ENCODE data around the gene SSBP3.

SSBP3 gene

DNA sequence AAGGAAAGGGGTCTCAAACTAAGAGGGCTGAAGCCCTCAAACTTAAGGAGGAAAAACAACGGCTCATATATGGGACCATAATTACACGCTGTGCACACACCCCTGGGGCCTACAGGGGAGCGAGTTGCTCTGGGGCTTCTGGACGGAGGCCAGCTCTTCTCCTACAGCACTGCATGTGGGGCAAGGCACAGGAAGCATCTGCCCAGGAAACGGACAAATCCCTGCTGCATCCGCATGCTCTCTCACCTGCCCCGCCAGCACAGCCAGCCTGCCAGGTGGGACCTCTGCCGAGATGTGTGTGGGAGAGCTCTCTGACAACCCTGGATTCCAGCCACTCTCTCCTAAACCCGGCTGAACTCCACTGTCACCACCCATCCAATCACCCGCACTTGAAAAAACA lies 152.1 kb downstream of the SSBP3 start:
- TF ChIP-seq, protein P1, sequence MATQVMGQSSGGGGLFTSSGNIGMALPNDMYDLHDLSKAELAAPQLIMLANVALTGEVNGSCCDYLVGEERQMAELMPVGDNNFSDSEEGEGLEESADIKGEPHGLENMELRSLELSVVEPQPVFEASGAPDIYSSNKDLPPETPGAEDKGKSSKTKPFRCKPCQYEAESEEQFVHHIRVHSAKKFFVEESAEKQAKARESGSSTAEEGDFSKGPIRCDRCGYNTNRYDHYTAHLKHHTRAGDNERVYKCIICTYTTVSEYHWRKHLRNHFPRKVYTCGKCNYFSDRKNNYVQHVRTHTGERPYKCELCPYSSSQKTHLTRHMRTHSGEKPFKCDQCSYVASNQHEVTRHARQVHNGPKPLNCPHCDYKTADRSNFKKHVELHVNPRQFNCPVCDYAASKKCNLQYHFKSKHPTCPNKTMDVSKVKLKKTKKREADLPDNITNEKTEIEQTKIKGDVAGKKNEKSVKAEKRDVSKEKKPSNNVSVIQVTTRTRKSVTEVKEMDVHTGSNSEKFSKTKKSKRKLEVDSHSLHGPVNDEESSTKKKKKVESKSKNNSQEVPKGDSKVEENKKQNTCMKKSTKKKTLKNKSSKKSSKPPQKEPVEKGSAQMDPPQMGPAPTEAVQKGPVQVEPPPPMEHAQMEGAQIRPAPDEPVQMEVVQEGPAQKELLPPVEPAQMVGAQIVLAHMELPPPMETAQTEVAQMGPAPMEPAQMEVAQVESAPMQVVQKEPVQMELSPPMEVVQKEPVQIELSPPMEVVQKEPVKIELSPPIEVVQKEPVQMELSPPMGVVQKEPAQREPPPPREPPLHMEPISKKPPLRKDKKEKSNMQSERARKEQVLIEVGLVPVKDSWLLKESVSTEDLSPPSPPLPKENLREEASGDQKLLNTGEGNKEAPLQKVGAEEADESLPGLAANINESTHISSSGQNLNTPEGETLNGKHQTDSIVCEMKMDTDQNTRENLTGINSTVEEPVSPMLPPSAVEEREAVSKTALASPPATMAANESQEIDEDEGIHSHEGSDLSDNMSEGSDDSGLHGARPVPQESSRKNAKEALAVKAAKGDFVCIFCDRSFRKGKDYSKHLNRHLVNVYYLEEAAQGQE (IDR thresholded peaks at IDR 0.05; ENCODE audit: insufficient read depth in 1 of 2, low read depth in 2 of 2, low read length in 2 of 2): no peak
- TF ChIP-seq POLR2AphosphoS5 (IDR thresholded peaks at IDR 0.05; ENCODE audit: low read depth, low read length): no peak
- no peak for TF ChIP-seq TAF1 (IDR thresholded peaks at IDR 0.05; ENCODE audit: borderline replicate concordance, insufficient read depth, low read length)
- no peak for TF ChIP-seq SIN3A (IDR thresholded peaks at IDR 0.05; ENCODE audit: borderline replicate concordance, insufficient read depth, low read length)
- no peak for TF ChIP-seq FOXP2 (optimal IDR thresholded peaks at IDR 0.05; ENCODE audit: borderline replicate concordance, extremely low read depth, extremely low read length, insufficient read depth)

DNA sequence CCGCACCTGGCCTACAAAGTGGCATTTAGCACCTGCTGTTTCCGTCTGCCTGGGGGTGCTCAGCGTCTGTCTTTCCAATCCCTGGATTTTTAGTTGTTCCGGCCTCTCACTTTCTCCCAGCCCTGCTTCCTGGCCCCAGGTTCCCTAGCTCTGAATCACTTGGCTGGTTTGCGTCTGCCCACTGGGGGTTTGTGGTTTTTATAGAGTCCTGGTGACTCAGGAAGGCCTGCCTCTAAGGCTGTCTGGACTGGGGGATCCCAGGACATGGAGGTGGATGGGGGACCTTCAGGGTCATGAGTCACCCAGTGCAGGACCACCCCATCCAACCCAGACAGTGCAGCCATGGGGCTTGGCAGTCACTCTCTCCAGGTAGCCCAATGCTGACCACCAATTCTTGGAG lies 152.7 kb downstream of the SSBP3 start:
- TF ChIP-seq TAF1 (IDR thresholded peaks at IDR 0.05; ENCODE audit: borderline replicate concordance, insufficient read depth, low read length) (no peak), SIN3A (IDR thresholded peaks at IDR 0.05; ENCODE audit: borderline replicate concordance, insufficient read depth, low read length) (no peak), POLR2AphosphoS5 (IDR thresholded peaks at IDR 0.05; ENCODE audit: low read depth, low read length) (no peak), FOXP2 (optimal IDR thresholded peaks at IDR 0.05; ENCODE audit: borderline replicate concordance, extremely low read depth, extremely low read length, insufficient read depth) (no peak)
- TF ChIP-seq, protein P1 (IDR thresholded peaks at IDR 0.05; ENCODE audit: insufficient read depth in 1 of 2, low read depth in 2 of 2, low read length in 2 of 2): no peak

GRCh38 chr1:54252371-54252936 lies 153.7 kb downstream of the SSBP3 start:
- TF ChIP-seq SIN3A (IDR thresholded peaks at IDR 0.05; ENCODE audit: borderline replicate concordance, insufficient read depth, low read length): no peak
- no peak for TF ChIP-seq FOXP2 (optimal IDR thresholded peaks at IDR 0.05; ENCODE audit: borderline replicate concordance, extremely low read depth, extremely low read length, insufficient read depth)
- no peak for TF ChIP-seq TAF1 (IDR thresholded peaks at IDR 0.05; ENCODE audit: borderline replicate concordance, insufficient read depth, low read length)
- no peak for TF ChIP-seq POLR2AphosphoS5 (IDR thresholded peaks at IDR 0.05; ENCODE audit: low read depth, low read length)
- TF ChIP-seq, protein P1 (IDR thresholded peaks at IDR 0.05; ENCODE audit: insufficient read depth in 1 of 2, low read depth in 2 of 2, low read length in 2 of 2): no peak

DNA sequence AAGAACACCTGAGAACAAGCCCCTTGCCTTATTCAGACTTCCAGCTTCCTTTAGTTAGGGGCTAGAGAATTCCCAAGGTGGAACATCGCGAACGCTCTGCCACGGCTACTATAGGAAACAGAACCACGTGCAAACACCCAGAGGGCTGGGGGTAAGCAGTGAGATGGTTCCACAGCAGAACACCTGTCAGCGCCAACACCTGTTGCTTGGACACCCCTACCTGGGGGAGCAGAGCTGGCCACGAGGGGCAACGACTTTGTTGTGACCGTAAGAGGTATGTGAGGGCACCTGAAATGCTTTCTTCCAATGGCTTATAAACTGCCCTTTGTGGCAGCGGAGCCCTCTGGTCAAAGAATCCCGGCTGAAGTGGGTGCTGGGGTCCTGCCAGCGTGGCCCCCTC lies 155.5 kb downstream of the SSBP3 start:
- TF ChIP-seq TAF1 (IDR thresholded peaks at IDR 0.05; ENCODE audit: borderline replicate concordance, insufficient read depth, low read length): no peak
- TF ChIP-seq FOXP2 (optimal IDR thresholded peaks at IDR 0.05; ENCODE audit: borderline replicate concordance, extremely low read depth, extremely low read length, insufficient read depth): no peak
- TF ChIP-seq SIN3A (IDR thresholded peaks at IDR 0.05; ENCODE audit: borderline replicate concordance, insufficient read depth, low read length): no peak
- TF ChIP-seq POLR2AphosphoS5 (IDR thresholded peaks at IDR 0.05; ENCODE audit: low read depth, low read length): no peak
- TF ChIP-seq, protein P1 (IDR thresholded peaks at IDR 0.05; ENCODE audit: insufficient read depth in 1 of 2, low read depth in 2 of 2, low read length in 2 of 2): no peak

Measured in PFSK-1 (cell line).